ENCODE results near the gene CAPN12. TPM values are rescaled to one million over a fixed set of nuclear protein-coding genes. Genes with fewer than 3 reads are reported as not detected.
A peak's percentile ranks its signal among the peaks of the same experiment; 100 is the strongest.

Gene CAPN12
- total RNA-seq, 1 donor from 2014 or later, result 12.4 TPM

- H3K4me1 Mint-ChIP-seq, result no peaks in the 10 kb centered on the region
- intact Hi-C loops (cut with micrococcal nuclease), result no loop called here
- H3K27ac Mint-ChIP-seq, result no peak overlapping the region
- DNase-seq, result no peak
- no peak for ATAC-seq (ENCODE audit: low read depth)
- H3K36me3 Mint-ChIP-seq (ENCODE audit: low read depth), result peaks cover 78% of the 10 kb centered on the region
- CTCF ChIA-PET, result interaction anchor here (0.6 kb wide), 1 partner anchor 239 kb away, joined by 3 read pairs; no protein-coding TSS in a partner anchor
- no peak for TF ChIP-seq CTCF (IDR thresholded peaks at IDR 0.05)
- H3K9me3 Mint-ChIP-seq, result no peaks in the 10 kb centered on the region
- no peaks in the 10 kb centered on the region for H3K27me3 Mint-ChIP-seq
- POLR2A ChIA-PET, result no interaction called here
- H3K4me3 Mint-ChIP-seq, result no peak overlapping the region
Observed at GRCh38 chr19:38721496-38721895, 22.8 kb downstream of the CAPN12 start.

GRCh38 chr19:38720559-38721236 lies 23.6 kb downstream of the CAPN12 start:
- TF ChIP-seq CTCF (IDR thresholded peaks at IDR 0.05), result no peak
- no peak overlapping the region for H3K4me3 Mint-ChIP-seq
- ATAC-seq (ENCODE audit: low read depth) (peak; percentile 65), DNase-seq (no peak)
- no peaks in the 10 kb centered on the region for H3K4me1 Mint-ChIP-seq
- peaks cover 75% of the 10 kb centered on the region for H3K36me3 Mint-ChIP-seq (ENCODE audit: low read depth)
- H3K27ac Mint-ChIP-seq, result no peak overlapping the region
- ChIA-PET CTCF (no interaction called here), POLR2A (no interaction called here)
- H3K9me3 Mint-ChIP-seq, result no peaks in the 10 kb centered on the region
- no peaks in the 10 kb centered on the region for H3K27me3 Mint-ChIP-seq
- intact Hi-C loops (cut with micrococcal nuclease), result no loop called here

GRCh38 chr19:38719761-38720558 lies 24.3 kb downstream of the CAPN12 start:
- intact Hi-C loops (cut with micrococcal nuclease), result no loop called here
- Mint-ChIP-seq H3K27ac (no peak overlapping the region), H3K36me3 (ENCODE audit: low read depth) (peaks cover 71% of the 10 kb centered on the region), H3K4me3 (no peak overlapping the region), H3K9me3 (no peaks in the 10 kb centered on the region), H3K4me1 (no peaks in the 10 kb centered on the region), H3K27me3 (no peaks in the 10 kb centered on the region)
- DNase-seq (no peak), ATAC-seq (ENCODE audit: low read depth) (no peak)
- TF ChIP-seq CTCF (IDR thresholded peaks at IDR 0.05), result no peak
- ChIA-PET POLR2A (no interaction called here), CTCF (no interaction called here)

GRCh38 chr19:38718747-38719543 lies 25.3 kb downstream of the CAPN12 start:
- intact Hi-C loops (cut with micrococcal nuclease), result no loop called here
- peaks cover 69% of the 10 kb centered on the region for H3K36me3 Mint-ChIP-seq (ENCODE audit: low read depth)
- POLR2A ChIA-PET, result no interaction called here
- no peaks in the 10 kb centered on the region for H3K9me3 Mint-ChIP-seq
- no peak for TF ChIP-seq CTCF (IDR thresholded peaks at IDR 0.05)
- ATAC-seq (ENCODE audit: low read depth) (no peak), DNase-seq (no peak)
- H3K27ac Mint-ChIP-seq, result no peak overlapping the region
- H3K27me3 Mint-ChIP-seq, result no peaks in the 10 kb centered on the region
- H3K4me1 Mint-ChIP-seq, result no peaks in the 10 kb centered on the region
- H3K4me3 Mint-ChIP-seq, result no peak overlapping the region
- CTCF ChIA-PET, result interaction anchor here (0.7 kb wide), 1 partner anchor 214 kb away, joined by 3 read pairs; no protein-coding TSS in a partner anchor

GRCh38 chr19:38717855-38718254 lies 26.4 kb downstream of the CAPN12 start:
- DNase-seq, result no peak
- no peaks in the 10 kb centered on the region for H3K9me3 Mint-ChIP-seq
- CTCF ChIA-PET, result no interaction called here
- no peak for ATAC-seq (ENCODE audit: low read depth)
- H3K4me1 Mint-ChIP-seq, result no peaks in the 10 kb centered on the region
- H3K27me3 Mint-ChIP-seq, result no peaks in the 10 kb centered on the region
- no peak overlapping the region for H3K27ac Mint-ChIP-seq
- POLR2A ChIA-PET, result no interaction called here
- no peak for TF ChIP-seq CTCF (IDR thresholded peaks at IDR 0.05)
- no peak overlapping the region for H3K4me3 Mint-ChIP-seq
- intact Hi-C loops (cut with micrococcal nuclease), result no loop called here
- H3K36me3 Mint-ChIP-seq (ENCODE audit: low read depth), result peaks cover 70% of the 10 kb centered on the region
